WTC11 (cell line): ENCODE results near the gene TFDP1. TPM values are rescaled to one million over a fixed set of nuclear protein-coding genes. Genes with fewer than 3 reads are reported as not detected.

Source experiments
- CREM ChIP-seq: sonication (generic); formaldehyde crosslinking; IDR thresholded peaks from 2 replicates; pipeline ENCODE4 v1.8.1; 2022; ENCODE audit warnings: mild to moderate bottlenecking, missing genetic modification reagents, moderate library complexity
- E2F1 ChIP-seq: sonication (generic); formaldehyde crosslinking; IDR thresholded peaks from 2 replicates; pipeline ENCODE4 v1.8.0; 2022; ENCODE audit warnings: mild to moderate bottlenecking, missing genetic modification reagents
- ELF4 ChIP-seq: sonication (generic); formaldehyde crosslinking; IDR thresholded peaks from 2 replicates; pipeline ENCODE4 v1.8.1; 2022; ENCODE audit warnings: low read depth, mild to moderate bottlenecking, moderate library complexity, missing genetic modification reagents
- ESRRA ChIP-seq: sonication (generic); formaldehyde crosslinking; IDR thresholded peaks from 2 replicates; pipeline ENCODE4 v1.8.1; 2022; ENCODE audit warnings: mild to moderate bottlenecking, missing genetic modification reagents, borderline replicate concordance
- ETV6 ChIP-seq: sonication (generic); formaldehyde crosslinking; IDR thresholded peaks from 2 replicates; pipeline ENCODE4 v1.8.1; 2022; ENCODE audit warnings: mild to moderate bottlenecking, missing genetic modification reagents
- FOXJ3 ChIP-seq: sonication (generic); formaldehyde crosslinking; IDR thresholded peaks from 2 replicates; pipeline ENCODE4 v1.9.0; 2021; ENCODE audit warnings: missing genetic modification reagents, mild to moderate bottlenecking, borderline replicate concordance
- GTF2I ChIP-seq: fragments of 250-450 bp; sonication (Bioruptor Pico); conservative IDR thresholded peaks from 2 replicates; pipeline ENCODE4 v1.4.0; 2021; ENCODE audit warnings: mild to moderate bottlenecking
- IRF2 ChIP-seq: sonication (generic); formaldehyde crosslinking; IDR thresholded peaks from 2 replicates; pipeline ENCODE4 v1.8.0; 2022; ENCODE audit warnings: low read depth, missing genetic modification reagents, borderline replicate concordance
- JAZF1 ChIP-seq: fragments of 250-450 bp; sonication (Bioruptor Pico); IDR thresholded peaks from 2 replicates; pipeline ENCODE4 v1.9.0; 2021; ENCODE audit warnings: moderate library complexity, mild to moderate bottlenecking, inconsistent platforms
- JUN ChIP-seq: sonication (generic); formaldehyde crosslinking; IDR thresholded peaks from 2 replicates; pipeline ENCODE4 v1.8.0; 2023; ENCODE audit warnings: mild to moderate bottlenecking, missing genetic modification reagents
- NFYB ChIP-seq: sonication (generic); formaldehyde crosslinking; conservative IDR thresholded peaks from 2 replicates; pipeline ENCODE4 v1.8.0; 2022; ENCODE audit warnings: low read depth, missing genetic modification reagents
- OVOL2 ChIP-seq: fragments of 250-450 bp; sonication (Bioruptor Pico); IDR thresholded peaks from 2 replicates; pipeline ENCODE4 v1.9.0; 2021; ENCODE audit warnings: mild to moderate bottlenecking, borderline replicate concordance
- PREB ChIP-seq: sonication (generic); formaldehyde crosslinking; IDR thresholded peaks from 2 replicates; pipeline ENCODE4 v1.8.1; 2022; ENCODE audit warnings: mild to moderate bottlenecking, missing genetic modification reagents, moderate library complexity, borderline replicate concordance
- PRRX2 ChIP-seq: fragments of 250-450 bp; sonication (Bioruptor Pico); IDR thresholded peaks from 2 replicates; pipeline ENCODE4 v1.8.0; 2021; ENCODE audit warnings: mild to moderate bottlenecking
- RELA ChIP-seq: sonication (generic); formaldehyde crosslinking; IDR thresholded peaks from 2 replicates; pipeline ENCODE4 v1.8.1; 2022; ENCODE audit warnings: missing genetic modification reagents, mild to moderate bottlenecking, borderline replicate concordance
- TEAD1 ChIP-seq: sonication (generic); formaldehyde crosslinking; IDR thresholded peaks from 2 replicates; pipeline ENCODE4 v1.8.0; 2022; ENCODE audit warnings: mild to moderate bottlenecking, missing genetic modification reagents
- ZBTB43 ChIP-seq: sonication (generic); formaldehyde crosslinking; IDR thresholded peaks from 2 replicates; pipeline ENCODE4 v1.8.1; 2023; ENCODE audit warnings: mild to moderate bottlenecking, missing genetic modification reagents
- ZNF121 ChIP-seq: sonication (generic); formaldehyde crosslinking; IDR thresholded peaks from 2 replicates; pipeline ENCODE4 v1.8.0; 2023; ENCODE audit warnings: missing genetic modification reagents
- ZNF219 ChIP-seq: sonication (generic); formaldehyde crosslinking; IDR thresholded peaks from 2 replicates; pipeline ENCODE4 v1.8.0; 2023; ENCODE audit warnings: missing genetic modification reagents, mild to moderate bottlenecking, borderline replicate concordance
- ZNF232 ChIP-seq: sonication (generic); formaldehyde crosslinking; IDR thresholded peaks from 2 replicates; pipeline ENCODE4 v1.8.0; 2022; ENCODE audit warnings: mild to moderate bottlenecking, missing genetic modification reagents
- ZNF423 ChIP-seq: fragments of 250-450 bp; sonication (Bioruptor Pico); IDR thresholded peaks from 2 replicates; pipeline ENCODE4 v2.1.2; 2022; ENCODE audit warnings: mild to moderate bottlenecking, moderate library complexity
- total RNA-seq: library from RNA; stranded (reverse); gene quantifications from 3 replicates; pipeline ENCODE4 v1.2.3, GENCODE V29; 2021
- TF ChIP-seq, protein P1 (sequence below): sonication (generic); formaldehyde crosslinking; conservative IDR thresholded peaks from 2 replicates; pipeline ENCODE4 v1.8.1; 2023; ENCODE audit warnings: mild to moderate bottlenecking, low read depth, missing genetic modification reagents, moderate library complexity
- TF ChIP-seq, protein P2 (sequence below): sonication (generic); formaldehyde crosslinking; IDR thresholded peaks from 2 replicates; pipeline ENCODE4 v1.8.0; 2023; ENCODE audit warnings: missing genetic modification reagents
- TF ChIP-seq, protein P3 (sequence below): sonication (generic); formaldehyde crosslinking; IDR thresholded peaks from 2 replicates; pipeline ENCODE4 v1.8.1; 2023; ENCODE audit warnings: mild to moderate bottlenecking, missing genetic modification reagents, moderate library complexity
- TF ChIP-seq, protein P4 (sequence below): fragments of 250-450 bp; sonication (Bioruptor Pico); conservative IDR thresholded peaks from 2 replicates; pipeline ENCODE4 v1.9.0; 2021; ENCODE audit warnings: mild to moderate bottlenecking
- TF ChIP-seq, protein P5 (sequence below): fragments of 250-450 bp; sonication (Bioruptor Pico); IDR thresholded peaks from 2 replicates; pipeline ENCODE4 v1.9.0; 2021; ENCODE audit warnings: moderate library complexity, mild to moderate bottlenecking, inconsistent platforms, borderline replicate concordance
- TF ChIP-seq, protein P6 (sequence below): sonication (generic); formaldehyde crosslinking; IDR thresholded peaks from 2 replicates; pipeline ENCODE4 v1.8.1; 2022; ENCODE audit warnings: missing genetic modification reagents, borderline replicate concordance

TFDP1 gene
- total RNA-seq, 1 experiment from 2014 or later, result 61.2 TPM

- TF ChIP-seq ZBTB43 (CRISPR knock-in tag), result peak; percentile 97
- TF ChIP-seq, protein P1, sequence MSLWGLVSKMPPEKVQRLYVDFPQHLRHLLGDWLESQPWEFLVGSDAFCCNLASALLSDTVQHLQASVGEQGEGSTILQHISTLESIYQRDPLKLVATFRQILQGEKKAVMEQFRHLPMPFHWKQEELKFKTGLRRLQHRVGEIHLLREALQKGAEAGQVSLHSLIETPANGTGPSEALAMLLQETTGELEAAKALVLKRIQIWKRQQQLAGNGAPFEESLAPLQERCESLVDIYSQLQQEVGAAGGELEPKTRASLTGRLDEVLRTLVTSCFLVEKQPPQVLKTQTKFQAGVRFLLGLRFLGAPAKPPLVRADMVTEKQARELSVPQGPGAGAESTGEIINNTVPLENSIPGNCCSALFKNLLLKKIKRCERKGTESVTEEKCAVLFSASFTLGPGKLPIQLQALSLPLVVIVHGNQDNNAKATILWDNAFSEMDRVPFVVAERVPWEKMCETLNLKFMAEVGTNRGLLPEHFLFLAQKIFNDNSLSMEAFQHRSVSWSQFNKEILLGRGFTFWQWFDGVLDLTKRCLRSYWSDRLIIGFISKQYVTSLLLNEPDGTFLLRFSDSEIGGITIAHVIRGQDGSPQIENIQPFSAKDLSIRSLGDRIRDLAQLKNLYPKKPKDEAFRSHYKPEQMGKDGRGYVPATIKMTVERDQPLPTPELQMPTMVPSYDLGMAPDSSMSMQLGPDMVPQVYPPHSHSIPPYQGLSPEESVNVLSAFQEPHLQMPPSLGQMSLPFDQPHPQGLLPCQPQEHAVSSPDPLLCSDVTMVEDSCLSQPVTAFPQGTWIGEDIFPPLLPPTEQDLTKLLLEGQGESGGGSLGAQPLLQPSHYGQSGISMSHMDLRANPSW (CRISPR knock-in tag), result no peak
- TF ChIP-seq OVOL2, result no peak
- TF ChIP-seq, protein P2, sequence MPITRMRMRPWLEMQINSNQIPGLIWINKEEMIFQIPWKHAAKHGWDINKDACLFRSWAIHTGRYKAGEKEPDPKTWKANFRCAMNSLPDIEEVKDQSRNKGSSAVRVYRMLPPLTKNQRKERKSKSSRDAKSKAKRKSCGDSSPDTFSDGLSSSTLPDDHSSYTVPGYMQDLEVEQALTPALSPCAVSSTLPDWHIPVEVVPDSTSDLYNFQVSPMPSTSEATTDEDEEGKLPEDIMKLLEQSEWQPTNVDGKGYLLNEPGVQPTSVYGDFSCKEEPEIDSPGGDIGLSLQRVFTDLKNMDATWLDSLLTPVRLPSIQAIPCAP, result no peak
- no peak for TF ChIP-seq JAZF1 (CRISPR knock-in tag)
- TF ChIP-seq ZNF121 (CRISPR knock-in tag), result 0 out of 2 replicates have a peak, but pooled peaks have one; percentile 21
- no peak for TF ChIP-seq ESRRA (CRISPR knock-in tag)
- no peak for TF ChIP-seq ZNF232
- TF ChIP-seq PREB (CRISPR knock-in tag), result no peak
- peak; percentile 27; the same call in 1 of the 2 replicates for TF ChIP-seq TEAD1 (CRISPR knock-in tag)
- no peak for TF ChIP-seq FOXJ3 (CRISPR knock-in tag)
- TF ChIP-seq NFYB (CRISPR knock-in tag), result no peak
- no peak for TF ChIP-seq GTF2I (CRISPR knock-in tag)
- TF ChIP-seq IRF2 (CRISPR knock-in tag), result no peak
- TF ChIP-seq, protein P3, sequence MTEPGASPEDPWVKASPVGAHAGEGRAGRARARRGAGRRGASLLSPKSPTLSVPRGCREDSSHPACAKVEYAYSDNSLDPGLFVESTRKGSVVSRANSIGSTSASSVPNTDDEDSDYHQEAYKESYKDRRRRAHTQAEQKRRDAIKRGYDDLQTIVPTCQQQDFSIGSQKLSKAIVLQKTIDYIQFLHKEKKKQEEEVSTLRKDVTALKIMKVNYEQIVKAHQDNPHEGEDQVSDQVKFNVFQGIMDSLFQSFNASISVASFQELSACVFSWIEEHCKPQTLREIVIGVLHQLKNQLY, result no peak
- no peak for TF ChIP-seq CREM (CRISPR knock-in tag)
- TF ChIP-seq, protein P4, sequence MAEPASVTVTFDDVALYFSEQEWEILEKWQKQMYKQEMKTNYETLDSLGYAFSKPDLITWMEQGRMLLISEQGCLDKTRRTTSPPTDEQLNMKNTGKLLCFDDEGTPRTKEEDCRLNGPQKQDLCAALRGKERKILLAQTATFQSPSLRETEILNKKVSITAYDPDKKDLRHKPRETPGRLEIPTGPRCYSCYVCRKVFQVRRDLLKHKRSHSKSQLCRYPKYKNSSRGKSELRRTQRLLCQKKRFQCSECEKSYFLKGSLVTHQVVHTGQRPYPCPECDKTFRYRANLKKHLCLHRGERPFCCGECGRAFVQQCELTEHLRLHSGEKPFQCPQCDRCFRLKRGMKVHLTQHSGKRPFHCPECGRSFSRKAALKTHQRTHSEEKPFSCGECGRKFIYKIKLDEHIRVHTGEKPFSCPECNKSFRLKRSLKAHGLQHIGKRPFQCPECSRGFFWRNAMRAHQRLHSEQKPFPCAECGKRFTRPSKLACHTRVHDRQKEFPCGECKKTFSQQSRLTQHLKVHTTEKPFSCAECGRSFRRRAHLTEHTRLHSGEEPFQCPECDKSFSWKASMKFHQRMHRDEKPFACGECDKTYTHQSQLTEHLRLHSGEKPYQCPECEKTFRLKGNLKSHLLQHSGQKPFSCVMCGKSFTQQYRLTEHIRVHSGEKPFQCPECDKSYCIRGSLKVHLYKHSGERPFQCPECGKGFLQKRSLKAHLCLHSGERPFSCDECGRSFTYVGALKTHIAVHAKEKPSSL (CRISPR knock-in tag), result no peak
- no peak for TF ChIP-seq ELF4 (CRISPR knock-in tag)
- TF ChIP-seq E2F1 (CRISPR knock-in tag), result no peak
- no peak for TF ChIP-seq PRRX2 (CRISPR knock-in tag)
- TF ChIP-seq JUN (CRISPR knock-in tag), result no peak
- TF ChIP-seq, protein P5, sequence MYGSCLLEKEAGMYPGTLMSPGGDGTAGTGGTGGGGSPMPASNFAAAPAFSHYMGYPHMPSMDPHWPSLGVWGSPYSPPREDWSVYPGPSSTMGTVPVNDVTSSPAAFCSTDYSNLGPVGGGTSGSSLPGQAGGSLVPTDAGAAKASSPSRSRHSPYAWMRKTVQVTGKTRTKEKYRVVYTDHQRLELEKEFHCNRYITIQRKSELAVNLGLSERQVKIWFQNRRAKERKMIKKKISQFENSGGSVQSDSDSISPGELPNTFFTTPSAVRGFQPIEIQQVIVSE, result no peak
- TF ChIP-seq ZNF423, result peak; percentile 99
- TF ChIP-seq ZNF219, result no peak
- TF ChIP-seq, protein P6, sequence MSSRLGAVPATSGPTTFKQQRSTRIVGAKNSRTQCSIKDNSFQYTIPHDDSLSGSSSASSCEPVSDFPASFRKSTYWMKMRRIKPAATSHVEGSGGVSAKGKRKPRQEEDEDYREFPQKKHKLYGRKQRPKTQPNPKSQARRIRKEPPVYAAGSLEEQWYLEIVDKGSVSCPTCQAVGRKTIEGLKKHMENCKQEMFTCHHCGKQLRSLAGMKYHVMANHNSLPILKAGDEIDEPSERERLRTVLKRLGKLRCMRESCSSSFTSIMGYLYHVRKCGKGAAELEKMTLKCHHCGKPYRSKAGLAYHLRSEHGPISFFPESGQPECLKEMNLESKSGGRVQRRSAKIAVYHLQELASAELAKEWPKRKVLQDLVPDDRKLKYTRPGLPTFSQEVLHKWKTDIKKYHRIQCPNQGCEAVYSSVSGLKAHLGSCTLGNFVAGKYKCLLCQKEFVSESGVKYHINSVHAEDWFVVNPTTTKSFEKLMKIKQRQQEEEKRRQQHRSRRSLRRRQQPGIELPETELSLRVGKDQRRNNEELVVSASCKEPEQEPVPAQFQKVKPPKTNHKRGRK (CRISPR knock-in tag), result no peak
- no peak for TF ChIP-seq RELA (CRISPR knock-in tag)
- TF ChIP-seq ETV6 (CRISPR knock-in tag), result peak; percentile 49; the same call in 1 of the 2 replicates
These were observed 32.6 kb downstream of the TFDP1 start (continued) for GRCh38 chr13:113616991-113617749.
